ENCODE data around the gene TRIM24. TPM values are rescaled to one million over a fixed set of nuclear protein-coding genes. Genes with fewer than 3 reads are reported as not detected.

The TRIM24 gene
- total and polyA plus RNA-seq, 10 donors: 5.2 to 22.3 (median 15.3) TPM

- no peak overlapping the region for H3K27ac ChIP-seq
- no peak for DNase-seq
- H3K27me3 ChIP-seq (replicated peaks in 1 of 7): peaks cover 0 to 7% (median 0%) of the 10 kb centered on the region in 7 donors
- H3K9me3 ChIP-seq: peaks cover 0 to 39% (median 27%) of the 10 kb centered on the region in 8 donors
- no peak overlapping the region for H3K4me3 ChIP-seq
- TF ChIP-seq POLR2A (IDR thresholded peaks at IDR 0.05) (no peak), POLR2AphosphoS5 (IDR thresholded peaks at IDR 0.05) (no peak)
- TF ChIP-seq, protein P1, sequence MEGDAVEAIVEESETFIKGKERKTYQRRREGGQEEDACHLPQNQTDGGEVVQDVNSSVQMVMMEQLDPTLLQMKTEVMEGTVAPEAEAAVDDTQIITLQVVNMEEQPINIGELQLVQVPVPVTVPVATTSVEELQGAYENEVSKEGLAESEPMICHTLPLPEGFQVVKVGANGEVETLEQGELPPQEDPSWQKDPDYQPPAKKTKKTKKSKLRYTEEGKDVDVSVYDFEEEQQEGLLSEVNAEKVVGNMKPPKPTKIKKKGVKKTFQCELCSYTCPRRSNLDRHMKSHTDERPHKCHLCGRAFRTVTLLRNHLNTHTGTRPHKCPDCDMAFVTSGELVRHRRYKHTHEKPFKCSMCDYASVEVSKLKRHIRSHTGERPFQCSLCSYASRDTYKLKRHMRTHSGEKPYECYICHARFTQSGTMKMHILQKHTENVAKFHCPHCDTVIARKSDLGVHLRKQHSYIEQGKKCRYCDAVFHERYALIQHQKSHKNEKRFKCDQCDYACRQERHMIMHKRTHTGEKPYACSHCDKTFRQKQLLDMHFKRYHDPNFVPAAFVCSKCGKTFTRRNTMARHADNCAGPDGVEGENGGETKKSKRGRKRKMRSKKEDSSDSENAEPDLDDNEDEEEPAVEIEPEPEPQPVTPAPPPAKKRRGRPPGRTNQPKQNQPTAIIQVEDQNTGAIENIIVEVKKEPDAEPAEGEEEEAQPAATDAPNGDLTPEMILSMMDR (IDR thresholded peaks at IDR 0.05 in 8 of 11, conservative IDR thresholded peaks at IDR 0.05 in 3 of 11): no peak
- no peaks in the 10 kb centered on the region for H3K36me3 ChIP-seq
- intact Hi-C loops (cut with DNase I; ENCODE audit: low total_unique reads): no loop called here
- H3K4me1 ChIP-seq: no peaks in the 10 kb centered on the region
- WGBS, 5 donors: 94 to 98% (median 95%) methylated on average over 5 of the region's 5 CpGs
Observed at GRCh38 chr7:138425026-138425425, 35.0 kb upstream of the TRIM24 start.

GRCh38 chr7:138429577-138430250 is 30.3 kb upstream of the TRIM24 start:
- intact Hi-C loops (cut with DNase I; ENCODE audit: low total_unique reads): no loop called here
- 91 to 96% (median 92%) methylated on average over 5 of the region's 5 CpGs for WGBS, 5 donors

GRCh38 chr7:138431517-138431916 is 28.5 kb upstream of the TRIM24 start:
- Histone ChIP-seq H3K36me3 (no peaks in the 10 kb centered on the region), H3K4me3 (no peak overlapping the region), H3K9me3 (peaks cover 0 to 61% (median 51%) of the 10 kb centered on the region in 8 donors), H3K27me3 (replicated peaks in 1 of 7) (no peaks in the 10 kb centered on the region), H3K27ac (no peak overlapping the region), H3K4me1 (no peaks in the 10 kb centered on the region)
- intact Hi-C loops (cut with DNase I; ENCODE audit: low total_unique reads): no loop called here
- no peak for TF ChIP-seq POLR2A (IDR thresholded peaks at IDR 0.05)
- no peak for DNase-seq
- WGBS, 5 donors: 67 to 92% (median 76%) methylated on average over 2 of the region's 2 CpGs

More at GRCh38 chr7:138429577-138430250, 30.3 kb upstream of the TRIM24 start:
- no peak overlapping the region for H3K27ac ChIP-seq
- no peaks in the 10 kb centered on the region for H3K4me1 ChIP-seq
- H3K4me3 ChIP-seq: no peak overlapping the region
- H3K9me3 ChIP-seq: peaks cover 0 to 65% (median 51%) of the 10 kb centered on the region in 8 donors
- TF ChIP-seq POLR2AphosphoS5 (IDR thresholded peaks at IDR 0.05) (no peak), POLR2A (IDR thresholded peaks at IDR 0.05) (no peak)
- TF ChIP-seq, protein P1 (IDR thresholded peaks at IDR 0.05 in 8 of 11, conservative IDR thresholded peaks at IDR 0.05 in 3 of 11): no peak
- peaks cover 0 to 7% (median 0%) of the 10 kb centered on the region in 7 donors for H3K27me3 ChIP-seq (replicated peaks in 1 of 7)
- DNase-seq: no peak
- no peaks in the 10 kb centered on the region for H3K36me3 ChIP-seq

GRCh38 chr7:138433583-138434443 is 26.2 kb upstream of the TRIM24 start:
- peaks cover 0 to 46% (median 36%) of the 10 kb centered on the region in 8 donors for H3K9me3 ChIP-seq
- no peaks in the 10 kb centered on the region for H3K4me1 ChIP-seq
- H3K4me3 ChIP-seq: no peak overlapping the region
- no peak overlapping the region for H3K27ac ChIP-seq
- 51 to 75% (median 69%) methylated on average over 6 of the region's 6 CpGs for WGBS, 5 donors
- no peaks in the 10 kb centered on the region for H3K36me3 ChIP-seq
- DNase-seq: no peak
- no peak for TF ChIP-seq POLR2A (IDR thresholded peaks at IDR 0.05)
- TF ChIP-seq, protein P1 (IDR thresholded peaks at IDR 0.05 in 8 of 11, conservative IDR thresholded peaks at IDR 0.05 in 3 of 11): no peak
- TF ChIP-seq POLR2AphosphoS5 (IDR thresholded peaks at IDR 0.05): no peak
- intact Hi-C loops (cut with DNase I; ENCODE audit: low total_unique reads): no loop called here
- H3K27me3 ChIP-seq (replicated peaks in 1 of 7): no peaks in the 10 kb centered on the region

All from spleen (tissue), 11 donors.